ENCODE measurements around the gene SSH2. TPM values are rescaled to one million over a fixed set of nuclear protein-coding genes. Genes with fewer than 3 reads are reported as not detected.

Gene SSH2
- total and polyA plus RNA-seq, 9 of the 15 experiments (the other 6 are each of a cell fraction or from before 2014, with no cell fraction given) = 3.9 to 16.1 (median 10.2) TPM

DNA sequence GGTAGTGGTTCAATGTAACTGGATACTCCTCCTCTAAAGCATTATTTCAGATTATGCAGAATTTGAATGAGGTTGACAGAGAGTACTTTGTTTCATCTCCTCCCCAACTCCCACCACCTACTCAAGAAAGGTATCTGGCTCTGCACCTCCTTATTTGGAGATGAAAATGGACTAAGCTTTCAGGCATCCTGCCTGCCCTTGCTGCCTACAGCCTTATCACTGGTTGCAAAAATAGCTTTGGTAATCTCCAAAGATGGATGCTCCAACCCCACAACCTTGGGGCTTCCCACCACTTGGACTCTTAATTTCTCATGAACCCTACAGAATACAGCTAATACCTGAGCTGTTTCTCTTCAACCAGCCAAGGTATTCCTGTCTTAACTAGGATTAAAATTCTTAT lies 262.1 kb downstream of the SSH2 start (continued):
- TF ChIP-seq, protein P1, sequence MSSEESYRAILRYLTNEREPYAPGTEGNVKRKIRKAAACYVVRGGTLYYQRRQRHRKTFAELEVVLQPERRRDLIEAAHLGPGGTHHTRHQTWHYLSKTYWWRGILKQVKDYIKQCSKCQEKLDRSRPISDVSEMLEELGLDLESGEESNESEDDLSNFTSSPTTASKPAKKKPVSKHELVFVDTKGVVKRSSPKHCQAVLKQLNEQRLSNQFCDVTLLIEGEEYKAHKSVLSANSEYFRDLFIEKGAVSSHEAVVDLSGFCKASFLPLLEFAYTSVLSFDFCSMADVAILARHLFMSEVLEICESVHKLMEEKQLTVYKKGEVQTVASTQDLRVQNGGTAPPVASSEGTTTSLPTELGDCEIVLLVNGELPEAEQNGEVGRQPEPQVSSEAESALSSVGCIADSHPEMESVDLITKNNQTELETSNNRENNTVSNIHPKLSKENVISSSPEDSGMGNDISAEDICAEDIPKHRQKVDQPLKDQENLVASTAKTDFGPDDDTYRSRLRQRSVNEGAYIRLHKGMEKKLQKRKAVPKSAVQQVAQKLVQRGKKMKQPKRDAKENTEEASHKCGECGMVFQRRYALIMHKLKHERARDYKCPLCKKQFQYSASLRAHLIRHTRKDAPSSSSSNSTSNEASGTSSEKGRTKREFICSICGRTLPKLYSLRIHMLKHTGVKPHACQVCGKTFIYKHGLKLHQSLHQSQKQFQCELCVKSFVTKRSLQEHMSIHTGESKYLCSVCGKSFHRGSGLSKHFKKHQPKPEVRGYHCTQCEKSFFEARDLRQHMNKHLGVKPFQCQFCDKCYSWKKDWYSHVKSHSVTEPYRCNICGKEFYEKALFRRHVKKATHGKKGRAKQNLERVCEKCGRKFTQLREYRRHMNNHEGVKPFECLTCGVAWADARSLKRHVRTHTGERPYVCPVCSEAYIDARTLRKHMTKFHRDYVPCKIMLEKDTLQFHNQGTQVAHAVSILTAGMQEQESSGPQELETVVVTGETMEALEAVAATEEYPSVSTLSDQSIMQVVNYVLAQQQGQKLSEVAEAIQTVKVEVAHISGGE (CRISPR knock-in tag; IDR thresholded peaks at IDR 0.05) = 0 out of 6 replicates have a peak, but pooled peaks of 1 of the 3 experiments have one; percentile 34
- TF ChIP-seq ZNF133 (CRISPR knock-in tag; IDR thresholded peaks at IDR 0.05) (no peak), U2AF2 (optimal IDR thresholded peaks at IDR 0.05; ENCODE audit: low read depth, low read length) (no peak), CREM (IDR thresholded peaks at IDR 0.05; ENCODE audit: low read depth) (no peak), TSC22D4 (tag; IDR thresholded peaks at IDR 0.05) (no peak), JUN (IDR thresholded peaks at IDR 0.05; ENCODE audit: borderline replicate concordance, low read depth, low read length) (no peak), JUN (CRISPR knock-in tag; IDR thresholded peaks at IDR 0.05; ENCODE audit: borderline replicate concordance) (no peak), KDM1A (IDR thresholded peaks at IDR 0.05) (no peak), BRD9 (IDR thresholded peaks at IDR 0.05; ENCODE audit: low read depth, partially characterized antibody) (no peak), SIN3B (IDR thresholded peaks at IDR 0.05; ENCODE audit: low read depth) (no peak), XRCC4 (IDR thresholded peaks at IDR 0.05; ENCODE audit: extremely low read depth, insufficient read depth, insufficient read length) (no peak), GTF2E2 (tag; IDR thresholded peaks at IDR 0.05) (no peak), MEIS2 (IDR thresholded peaks at IDR 0.05; ENCODE audit: partially characterized antibody) (no peak), ZNF644 (tag; IDR thresholded peaks at IDR 0.05; ENCODE audit: low read depth) (no peak), BACH1 (tag; IDR thresholded peaks at IDR 0.05) (no peak), MEF2A (IDR thresholded peaks at IDR 0.05; ENCODE audit: control insufficient read depth, low read depth, low read length) (peak; percentile 82; the same call in 1 of the 2 replicates), MCM7 (IDR thresholded peaks at IDR 0.05) (no peak)
- TF ChIP-seq, protein P2, sequence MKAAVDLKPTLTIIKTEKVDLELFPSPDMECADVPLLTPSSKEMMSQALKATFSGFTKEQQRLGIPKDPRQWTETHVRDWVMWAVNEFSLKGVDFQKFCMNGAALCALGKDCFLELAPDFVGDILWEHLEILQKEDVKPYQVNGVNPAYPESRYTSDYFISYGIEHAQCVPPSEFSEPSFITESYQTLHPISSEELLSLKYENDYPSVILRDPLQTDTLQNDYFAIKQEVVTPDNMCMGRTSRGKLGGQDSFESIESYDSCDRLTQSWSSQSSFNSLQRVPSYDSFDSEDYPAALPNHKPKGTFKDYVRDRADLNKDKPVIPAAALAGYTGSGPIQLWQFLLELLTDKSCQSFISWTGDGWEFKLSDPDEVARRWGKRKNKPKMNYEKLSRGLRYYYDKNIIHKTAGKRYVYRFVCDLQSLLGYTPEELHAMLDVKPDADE (conservative IDR thresholded peaks at IDR 0.05; ENCODE audit: control insufficient read depth, low read depth, low read length) = no peak
- TF ChIP-seq, protein P3, sequence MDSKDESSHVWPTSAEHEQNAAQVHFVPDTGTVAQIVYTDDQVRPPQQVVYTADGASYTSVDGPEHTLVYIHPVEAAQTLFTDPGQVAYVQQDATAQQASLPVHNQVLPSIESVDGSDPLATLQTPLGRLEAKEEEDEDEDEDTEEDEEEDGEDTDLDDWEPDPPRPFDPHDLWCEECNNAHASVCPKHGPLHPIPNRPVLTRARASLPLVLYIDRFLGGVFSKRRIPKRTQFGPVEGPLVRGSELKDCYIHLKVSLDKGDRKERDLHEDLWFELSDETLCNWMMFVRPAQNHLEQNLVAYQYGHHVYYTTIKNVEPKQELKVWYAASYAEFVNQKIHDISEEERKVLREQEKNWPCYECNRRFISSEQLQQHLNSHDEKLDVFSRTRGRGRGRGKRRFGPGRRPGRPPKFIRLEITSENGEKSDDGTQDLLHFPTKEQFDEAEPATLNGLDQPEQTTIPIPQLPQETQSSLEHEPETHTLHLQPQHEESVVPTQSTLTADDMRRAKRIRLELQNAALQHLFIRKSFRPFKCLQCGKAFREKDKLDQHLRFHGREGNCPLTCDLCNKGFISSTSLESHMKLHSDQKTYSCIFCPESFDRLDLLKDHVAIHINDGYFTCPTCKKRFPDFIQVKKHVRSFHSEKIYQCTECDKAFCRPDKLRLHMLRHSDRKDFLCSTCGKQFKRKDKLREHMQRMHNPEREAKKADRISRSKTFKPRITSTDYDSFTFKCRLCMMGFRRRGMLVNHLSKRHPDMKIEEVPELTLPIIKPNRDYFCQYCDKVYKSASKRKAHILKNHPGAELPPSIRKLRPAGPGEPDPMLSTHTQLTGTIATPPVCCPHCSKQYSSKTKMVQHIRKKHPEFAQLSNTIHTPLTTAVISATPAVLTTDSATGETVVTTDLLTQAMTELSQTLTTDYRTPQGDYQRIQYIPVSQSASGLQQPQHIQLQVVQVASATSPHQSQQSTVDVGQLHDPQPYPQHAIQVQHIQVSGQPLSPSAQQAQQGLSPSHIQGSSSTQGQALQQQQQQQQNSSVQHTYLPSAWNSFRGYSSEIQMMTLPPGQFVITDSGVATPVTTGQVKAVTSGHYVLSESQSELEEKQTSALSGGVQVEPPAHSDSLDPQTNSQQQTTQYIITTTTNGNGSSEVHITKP (IDR thresholded peaks at IDR 0.05; ENCODE audit: partially characterized antibody) = no peak
- TF ChIP-seq, protein P4, sequence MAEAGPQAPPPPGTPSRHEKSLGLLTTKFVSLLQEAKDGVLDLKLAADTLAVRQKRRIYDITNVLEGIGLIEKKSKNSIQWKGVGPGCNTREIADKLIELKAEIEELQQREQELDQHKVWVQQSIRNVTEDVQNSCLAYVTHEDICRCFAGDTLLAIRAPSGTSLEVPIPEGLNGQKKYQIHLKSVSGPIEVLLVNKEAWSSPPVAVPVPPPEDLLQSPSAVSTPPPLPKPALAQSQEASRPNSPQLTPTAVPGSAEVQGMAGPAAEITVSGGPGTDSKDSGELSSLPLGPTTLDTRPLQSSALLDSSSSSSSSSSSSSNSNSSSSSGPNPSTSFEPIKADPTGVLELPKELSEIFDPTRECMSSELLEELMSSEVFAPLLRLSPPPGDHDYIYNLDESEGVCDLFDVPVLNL (CRISPR knock-in tag; IDR thresholded peaks at IDR 0.05; ENCODE audit: low read depth) = no peak
